CD4-positive, alpha-beta T cell (primary cell): ENCODE results near the gene RAPGEF2. TPM values are rescaled to one million over a fixed set of nuclear protein-coding genes. Genes with fewer than 3 reads are reported as not detected.

Experiments used
- ATAC-seq: fragments of 200-7000 bp; cut with Tn5 transposase; one replicate; pipeline ENCODE4 v1.10.0; 2022; ENCODE audit warnings: mild to moderate bottlenecking; ENCODE audit not compliant: poor library complexity
- CTCF ChIA-PET: fragments of 350-600 bp; sonication (Branson Sonifier 250); formaldehyde crosslinking; loops from one replicate; lab custom pipeline; 2021; ENCODE audit warnings: antibody characterized with exemption, inconsistent platforms; lab: Charles Lee
- POLR2A ChIA-PET: fragments of 350-600 bp; sonication (Branson Sonifier 250); formaldehyde crosslinking; loops from one replicate; lab custom pipeline; 2021; ENCODE audit warnings: antibody characterized with exemption, inconsistent platforms; lab: Charles Lee
- DNase-seq, 14 experiments: peaks; one replicate each; pipeline ENCODE4 v3.0.0-alpha.2; 2013 to 2020; ENCODE audit warnings: mixed read lengths in 2 of 14
- H3K27ac ChIP-seq, 2 donors: one replicate each; pipeline versions ENCODE4 v1.5.1 to v1.7.0; 2013; ENCODE audit warnings: low read length in 2 of 2, low read depth in 1 of 2, mild to moderate bottlenecking in 1 of 2
- H3K27me3 ChIP-seq, 2 experiments: 1 replicate in 1 of 2; 2 replicates in 1 of 2; pipeline versions ENCODE4 v1.6.1 to v1.7.0; 2013; ENCODE audit warnings: low read length in 2 of 2, control low read depth in 1 of 2, mild to moderate bottlenecking in 1 of 2, moderate library complexity in 1 of 2; ENCODE audit not compliant: insufficient read depth in 2 of 2, control insufficient read depth in 1 of 2
- H3K36me3 ChIP-seq: one replicate; pipeline ENCODE4 v1.6.1; 2013; ENCODE audit warnings: low read length, control low read depth; ENCODE audit not compliant: insufficient read depth
- H3K4me1 ChIP-seq: one replicate; pipeline ENCODE4 v1.6.1; 2013; ENCODE audit warnings: low read length, control low read depth; ENCODE audit not compliant: insufficient read depth
- H3K4me3 ChIP-seq: one replicate; pipeline ENCODE4 v1.5.1; 2013; ENCODE audit warnings: mild to moderate bottlenecking, low read length, moderate library complexity
- H3K9me3 ChIP-seq, 2 experiments: 1 replicate in 1 of 2; 2 replicates in 1 of 2; pipeline versions ENCODE4 v1.6.1 to v1.7.0; 2013; ENCODE audit warnings: low read length in 2 of 2, mild to moderate bottlenecking in 2 of 2, control low read depth in 1 of 2, moderate library complexity in 1 of 2; ENCODE audit not compliant: control insufficient read depth in 1 of 2, insufficient read depth in 1 of 2
- H3K27ac Mint-ChIP-seq: one replicate; pipeline ENCODE4 v1.8.0; 2020; ENCODE audit warnings: mixed read lengths
- H3K27me3 Mint-ChIP-seq: one replicate; pipeline ENCODE4 v1.8.0; 2021; ENCODE audit warnings: mixed read lengths
- H3K36me3 Mint-ChIP-seq: one replicate; pipeline ENCODE4 v1.8.0; 2021; ENCODE audit warnings: low read depth, mixed read lengths
- H3K4me1 Mint-ChIP-seq: one replicate; pipeline ENCODE4 v1.8.0; 2021; ENCODE audit warnings: low read depth, mixed read lengths
- H3K4me3 Mint-ChIP-seq: one replicate; pipeline ENCODE4 v1.8.0; 2020; ENCODE audit warnings: mild to moderate bottlenecking, mixed read lengths
- H3K9me3 Mint-ChIP-seq: one replicate; pipeline ENCODE4 v1.8.0; 2020; ENCODE audit warnings: mixed read lengths
- CTCF ChIP-seq: fragments of 200-600 bp; IDR thresholded peaks from one replicate; pipeline ENCODE4 v1.8.0; 2022; ENCODE audit warnings: antibody characterized with exemption, mild to moderate bottlenecking
- intact Hi-C, 2 experiments: fragments of 100-400 bp; cut with DNase I in 1 of 2; cut with micrococcal nuclease in 1 of 2; formaldehyde crosslinking; loops; one replicate each; pipeline versions ENCODE4 v1.15.1 to v1.9.0; 2023 to 2025; cut with DNase I, micrococcal nuclease
- total RNA-seq, 174 experiments: library from RNA in 2 of 174; stranded (reverse) in 2 of 174; gene quantifications; one replicate each; pipeline ENCODE4 v1.2.3 and lab custom pipeline; 2021 to 2026

The RAPGEF2 gene
- total RNA-seq, 2 experiments from 2014 or later = 25.6 to 26.4 TPM

GRCh38 chr4:159069922-159070321, 33.0 kb upstream of the RAPGEF2 start:
- H3K4me1 Mint-ChIP-seq = no peaks in the 10 kb centered on the region
- CTCF ChIA-PET = no interaction called here
- H3K4me1 ChIP-seq = no peaks in the 10 kb centered on the region
- no peaks in the 10 kb centered on the region for H3K36me3 Mint-ChIP-seq
- no peaks in the 10 kb centered on the region for H3K27me3 Mint-ChIP-seq
- ATAC-seq = no peak
- no peak overlapping the region for H3K27ac ChIP-seq
- H3K27me3 ChIP-seq = no peaks in the 10 kb centered on the region
- no peak for TF ChIP-seq CTCF
- no peak overlapping the region for H3K27ac Mint-ChIP-seq
- H3K4me3 Mint-ChIP-seq = no peak overlapping the region
- H3K9me3 ChIP-seq = no peaks in the 10 kb centered on the region
- intact Hi-C loops = loop anchor here in 1 of 2 experiments (10.0 kb wide), 1 partner anchor 205 kb away; no protein-coding TSS in a partner anchor
- H3K4me3 ChIP-seq = no peak overlapping the region
- H3K36me3 ChIP-seq = no peaks in the 10 kb centered on the region
- H3K9me3 Mint-ChIP-seq = no peaks in the 10 kb centered on the region
- POLR2A ChIA-PET = no interaction called here
- DNase-seq = no peak

DNA sequence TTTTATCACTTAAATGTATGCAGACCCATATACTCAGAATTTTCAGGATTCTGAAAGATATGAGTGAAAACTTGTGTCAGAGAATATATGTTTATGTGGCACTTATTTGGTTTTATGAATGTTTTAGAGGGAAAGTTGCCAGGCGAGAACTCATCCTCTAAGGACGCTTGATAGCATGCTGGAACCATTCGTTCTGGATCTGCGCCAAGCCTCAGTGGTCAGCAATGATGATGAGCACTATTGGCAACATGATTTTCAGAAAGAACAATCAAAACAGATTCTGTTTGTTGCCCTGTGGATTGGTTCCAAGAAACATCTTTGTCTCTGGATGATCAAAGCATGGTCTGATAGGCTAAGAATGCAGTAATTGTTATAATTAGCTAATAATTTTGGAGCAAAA, 32.1 kb upstream of the RAPGEF2 start:
- Mint-ChIP-seq H3K36me3 (no peaks in the 10 kb centered on the region), H3K9me3 (no peaks in the 10 kb centered on the region), H3K4me1 (no peaks in the 10 kb centered on the region), H3K4me3 (no peak overlapping the region), H3K27me3 (no peaks in the 10 kb centered on the region), H3K27ac (no peak overlapping the region)
- no peak overlapping the region for H3K27ac ChIP-seq
- no peaks in the 10 kb centered on the region for H3K4me1 ChIP-seq
- no peak for TF ChIP-seq CTCF
- H3K27me3 ChIP-seq = no peaks in the 10 kb centered on the region
- ATAC-seq (no peak), DNase-seq (no peak)
- CTCF ChIA-PET = no interaction called here
- H3K36me3 ChIP-seq = no peaks in the 10 kb centered on the region
- POLR2A ChIA-PET = no interaction called here
- intact Hi-C loops = no loop called here
- no peak overlapping the region for H3K4me3 ChIP-seq
- H3K9me3 ChIP-seq = no peaks in the 10 kb centered on the region

GRCh38 chr4:159071178-159071968, 31.5 kb upstream of the RAPGEF2 start:
- ChIA-PET POLR2A (no interaction called here), CTCF (no interaction called here)
- H3K36me3 ChIP-seq = no peaks in the 10 kb centered on the region
- no peaks in the 10 kb centered on the region for H3K4me1 ChIP-seq
- Mint-ChIP-seq H3K36me3 (no peaks in the 10 kb centered on the region), H3K27me3 (no peaks in the 10 kb centered on the region), H3K4me1 (no peaks in the 10 kb centered on the region), H3K9me3 (no peaks in the 10 kb centered on the region), H3K27ac (no peak overlapping the region), H3K4me3 (no peak overlapping the region)
- intact Hi-C loops = no loop called here
- H3K27me3 ChIP-seq = no peaks in the 10 kb centered on the region
- ATAC-seq = no peak
- no peak overlapping the region for H3K27ac ChIP-seq
- no peaks in the 10 kb centered on the region for H3K9me3 ChIP-seq
- H3K4me3 ChIP-seq = no peak overlapping the region
- TF ChIP-seq CTCF = no peak
- no peak for DNase-seq
